Epithelial cell of esophagus (primary cell): Measurements from ENCODE around the gene SLC18A3.

ENCODE experiments used
- DNase-seq: peaks from one replicate; pipeline ENCODE4 v3.0.0; 2010; ENCODE audit warnings: low read depth
- H3K4me3 ChIP-seq: 2 replicates; pipeline ENCODE4 v1.5.1; 2011; ENCODE audit warnings: mild to moderate bottlenecking, low read length, control low read depth
- CTCF ChIP-seq: IDR thresholded peaks from 2 replicates; pipeline ENCODE4 v1.5.1; 2011; ENCODE audit warnings: low read depth, mild to moderate bottlenecking, low read length, control low read depth, inconsistent platforms; ENCODE audit not compliant: insufficient read depth; ENCODE audit errors: missing control alignments

SLC18A3 gene

GRCh38 chr10:49655099-49655498, 45.0 kb downstream of the SLC18A3 start:
- no peak overlapping the region for H3K4me3 ChIP-seq
- no peak for TF ChIP-seq CTCF
- no peak for DNase-seq

GRCh38 chr10:49656845-49657493, 46.9 kb downstream of the SLC18A3 start:
- DNase-seq = peak; percentile 55
- TF ChIP-seq CTCF = no peak
- no peak overlapping the region for H3K4me3 ChIP-seq

- TF ChIP-seq CTCF = no peak
- DNase-seq = no peak
- no peak overlapping the region for H3K4me3 ChIP-seq
These were observed 47.5 kb downstream of the SLC18A3 start for GRCh38 chr10:49657606-49658005.

- peak; percentile 82 for DNase-seq
- no peak for TF ChIP-seq CTCF
- no peak overlapping the region for H3K4me3 ChIP-seq
These were observed 51.2 kb downstream of the SLC18A3 start for GRCh38 chr10:49661140-49661856.
